Muscle of leg (tissue), 11 donors: ENCODE data around the gene SC5D. TPM values are rescaled to one million over a fixed set of nuclear protein-coding genes. Genes with fewer than 3 reads are reported as not detected.
A peak's percentile ranks its signal among the peaks of the same experiment; 100 is the strongest.

Source experiments
- DNase-seq: peaks from one replicate; pipeline ENCODE4 v3.0.0; 2013
- H3K27ac ChIP-seq: one replicate; pipeline ENCODE4 v1.5.1; 2013; ENCODE audit warnings: mild to moderate bottlenecking, low read length, control low read depth
- H3K27me3 ChIP-seq: one replicate; pipeline ENCODE4 v1.6.1; 2013; ENCODE audit warnings: low read length; ENCODE audit not compliant: control insufficient read depth, insufficient read depth
- H3K36me3 ChIP-seq: one replicate; pipeline ENCODE4 v1.6.1; 2013; ENCODE audit warnings: low read length; ENCODE audit not compliant: control insufficient read depth, insufficient read depth
- H3K4me1 ChIP-seq: one replicate; pipeline ENCODE4 v1.6.1; 2013; ENCODE audit warnings: low read length; ENCODE audit not compliant: control insufficient read depth, insufficient read depth
- H3K4me3 ChIP-seq: one replicate; pipeline ENCODE4 v1.5.1; 2013; ENCODE audit warnings: low read length, control low read depth
- H3K9me3 ChIP-seq: replicated peaks from 2 replicates; pipeline ENCODE4 v1.6.1; 2013; ENCODE audit warnings: low read depth, low read length; ENCODE audit not compliant: control insufficient read depth
- WGBS: methylation state at CpG from one replicate; pipeline ENCODE4 v1.1.5; 2013; ENCODE audit warnings: missing lambda C conversion rate; ENCODE audit not compliant: insufficient coverage; 5-methylcytosine and 5-hydroxymethylcytosine counted together
- polyA plus RNA-seq, 8 donors: library from polyadenylated mRNA; unstranded; fragments of 120-200 nt; gene quantifications; one replicate each; pipeline versions ENCODE4 v1.2.1 to v1.2.3, GENCODE V29; 2013; ENCODE audit warnings: inconsistent platforms in 1 of 8, low replicate concordance in 1 of 8; ENCODE audit not compliant: insufficient read length in 8 of 8, insufficient read depth in 1 of 8
- total RNA-seq: library from RNA; stranded (reverse); fragments of 120-200 nt; gene quantifications from one replicate; pipeline ENCODE4 v1.2.4, GENCODE V29; 2013

SC5D gene
- total and polyA plus RNA-seq, 9 donors: 15.6 to 38.0 (median 29.4) TPM

DNA sequence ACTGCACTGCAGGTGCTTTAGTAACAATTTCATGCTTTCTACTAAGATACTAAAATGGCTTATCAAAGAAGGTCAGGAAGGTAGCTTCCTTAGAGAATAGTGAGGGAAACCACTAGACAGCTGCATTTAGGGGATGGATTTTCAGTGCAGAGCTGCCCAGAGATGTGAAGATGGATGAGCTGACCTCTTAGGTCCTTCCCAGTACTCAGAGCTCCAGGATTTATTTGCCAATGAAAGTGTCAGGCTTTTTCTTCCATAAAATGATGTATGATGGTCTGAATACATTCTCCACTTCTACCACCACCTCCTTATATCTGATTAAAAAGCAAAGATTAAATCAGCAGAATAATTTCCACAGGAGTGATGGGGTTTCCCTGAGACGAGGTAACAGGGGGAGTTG is 35.0 kb downstream of the SC5D start:
- WGBS: no CpG with 5 or more reads among the region's 1 CpG
- Histone ChIP-seq H3K27me3 (peaks cover 4% of the 10 kb centered on the region), H3K36me3 (no peaks in the 10 kb centered on the region), H3K4me1 (no peaks in the 10 kb centered on the region), H3K9me3 (no peaks in the 10 kb centered on the region), H3K27ac (no peak overlapping the region), H3K4me3 (no peak overlapping the region)
- DNase-seq: no peak

DNA sequence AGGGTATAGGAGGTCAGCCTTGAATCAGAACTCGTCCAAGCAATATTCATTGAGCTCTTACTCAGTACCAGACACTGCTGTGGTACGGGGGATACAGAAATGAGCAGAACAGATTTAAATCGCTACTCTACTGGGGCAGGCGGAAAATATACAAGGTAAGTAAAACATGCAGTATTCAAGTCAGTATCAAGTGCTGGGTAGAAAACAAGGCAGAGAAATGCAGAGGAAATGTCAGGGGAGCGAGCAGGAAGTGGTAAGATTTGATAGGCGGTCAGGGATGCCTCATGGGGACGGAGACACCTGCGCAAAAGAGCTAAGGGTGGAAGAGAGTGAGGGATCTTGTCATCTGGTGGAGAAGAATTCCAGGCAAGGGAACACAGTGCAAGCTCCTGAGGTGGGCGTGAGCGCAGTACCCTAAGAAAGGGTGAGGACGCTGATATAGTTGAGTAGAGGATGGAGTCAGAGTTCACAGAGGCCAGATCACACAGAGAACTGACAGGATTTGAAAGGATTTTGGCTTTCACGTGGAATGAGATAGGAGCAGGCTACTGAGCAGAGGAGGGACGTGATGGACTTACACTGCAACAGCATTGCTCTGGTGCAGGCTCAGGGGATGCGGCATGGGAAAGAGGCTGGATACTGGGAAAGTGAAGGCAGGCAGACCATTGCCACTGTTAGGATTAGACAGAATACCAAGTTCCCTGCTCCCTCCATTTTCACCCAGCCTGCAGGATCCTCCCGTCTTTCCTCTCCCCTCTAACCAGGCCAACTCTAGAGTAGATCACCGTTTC is 35.8 kb downstream of the SC5D start:
- peaks cover 4% of the 10 kb centered on the region for H3K27me3 ChIP-seq
- 61% methylated on average over 12 of the region's 16 CpGs for WGBS
- DNase-seq: no peak
- H3K9me3 ChIP-seq: no peaks in the 10 kb centered on the region
- no peaks in the 10 kb centered on the region for H3K36me3 ChIP-seq
- H3K4me1 ChIP-seq: no peaks in the 10 kb centered on the region
- no peak overlapping the region for H3K27ac ChIP-seq
- H3K4me3 ChIP-seq: no peak overlapping the region

DNA sequence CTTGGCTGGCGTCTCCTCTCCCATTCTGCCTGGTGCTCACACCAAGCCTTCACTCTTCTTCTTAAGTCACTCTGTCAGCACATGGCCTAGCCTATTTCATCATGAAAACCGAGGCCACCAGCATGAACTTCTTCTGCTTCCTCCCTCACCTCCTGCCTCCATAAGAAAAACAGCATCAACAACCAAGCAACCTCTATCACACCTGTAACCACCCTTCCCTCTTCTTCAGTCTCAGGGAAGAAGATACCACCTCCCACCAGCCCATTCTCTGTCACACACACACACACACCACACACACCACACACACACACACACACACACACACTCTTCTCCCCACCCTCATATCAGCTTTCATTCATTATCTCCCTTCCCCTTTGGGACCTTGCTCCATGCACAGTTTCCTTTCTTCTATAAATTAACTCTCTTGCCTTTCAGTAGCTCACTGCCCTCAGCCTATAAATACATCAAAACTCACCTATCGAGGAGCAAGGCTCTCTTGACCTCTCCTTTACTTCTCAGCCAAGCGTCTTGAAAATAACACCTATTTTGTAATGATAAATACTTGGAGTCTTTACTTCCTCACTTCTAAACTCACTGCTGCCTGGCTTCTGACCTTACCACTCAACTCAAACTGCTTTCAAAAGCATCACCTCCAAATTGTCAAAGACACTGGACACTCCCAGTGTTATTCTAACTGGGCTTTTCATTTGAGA is 36.6 kb downstream of the SC5D start:
- no peak overlapping the region for H3K27ac ChIP-seq
- no peaks in the 10 kb centered on the region for H3K4me1 ChIP-seq
- H3K4me3 ChIP-seq: no peak overlapping the region
- WGBS: 53% methylated on average over 2 of the region's 4 CpGs
- no peaks in the 10 kb centered on the region for H3K9me3 ChIP-seq
- peaks cover 4% of the 10 kb centered on the region for H3K27me3 ChIP-seq
- no peak for DNase-seq
- no peaks in the 10 kb centered on the region for H3K36me3 ChIP-seq

DNA sequence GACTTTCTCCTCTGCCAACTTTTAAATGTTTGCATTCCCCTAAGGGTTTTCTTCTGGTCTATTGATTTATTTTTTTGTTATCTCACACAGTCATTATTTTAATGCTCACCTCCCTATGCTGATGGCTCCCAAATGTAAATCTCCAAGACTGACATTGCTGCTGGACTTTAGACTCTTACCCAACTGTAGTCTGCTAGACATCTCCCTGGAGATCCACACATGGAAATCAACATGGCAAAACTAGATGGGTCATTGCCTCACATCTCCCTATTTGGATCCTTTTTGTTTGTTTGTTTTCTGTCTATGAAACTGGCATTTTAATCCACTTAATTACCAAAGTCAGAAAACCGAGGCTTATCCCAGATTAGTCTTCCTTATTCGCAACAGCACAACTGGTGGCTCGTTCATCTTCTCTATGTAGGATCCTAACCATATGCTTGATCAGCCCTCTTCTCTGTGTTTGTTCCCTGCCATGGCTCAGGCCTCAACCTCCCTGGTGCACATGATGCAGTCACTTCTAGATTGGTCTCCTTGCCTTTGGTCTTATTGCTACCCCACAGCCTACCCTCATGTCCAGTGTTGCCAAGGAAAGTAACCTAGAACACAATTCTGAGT is 37.3 kb downstream of the SC5D start:
- DNase-seq: no peak
- H3K36me3 ChIP-seq: no peaks in the 10 kb centered on the region
- no peak overlapping the region for H3K4me3 ChIP-seq
- no peak overlapping the region for H3K27ac ChIP-seq
- H3K9me3 ChIP-seq: no peaks in the 10 kb centered on the region
- 94% methylated on average over 3 of the region's 3 CpGs for WGBS
- peaks cover 4% of the 10 kb centered on the region for H3K27me3 ChIP-seq
- H3K4me1 ChIP-seq: no peaks in the 10 kb centered on the region

DNA sequence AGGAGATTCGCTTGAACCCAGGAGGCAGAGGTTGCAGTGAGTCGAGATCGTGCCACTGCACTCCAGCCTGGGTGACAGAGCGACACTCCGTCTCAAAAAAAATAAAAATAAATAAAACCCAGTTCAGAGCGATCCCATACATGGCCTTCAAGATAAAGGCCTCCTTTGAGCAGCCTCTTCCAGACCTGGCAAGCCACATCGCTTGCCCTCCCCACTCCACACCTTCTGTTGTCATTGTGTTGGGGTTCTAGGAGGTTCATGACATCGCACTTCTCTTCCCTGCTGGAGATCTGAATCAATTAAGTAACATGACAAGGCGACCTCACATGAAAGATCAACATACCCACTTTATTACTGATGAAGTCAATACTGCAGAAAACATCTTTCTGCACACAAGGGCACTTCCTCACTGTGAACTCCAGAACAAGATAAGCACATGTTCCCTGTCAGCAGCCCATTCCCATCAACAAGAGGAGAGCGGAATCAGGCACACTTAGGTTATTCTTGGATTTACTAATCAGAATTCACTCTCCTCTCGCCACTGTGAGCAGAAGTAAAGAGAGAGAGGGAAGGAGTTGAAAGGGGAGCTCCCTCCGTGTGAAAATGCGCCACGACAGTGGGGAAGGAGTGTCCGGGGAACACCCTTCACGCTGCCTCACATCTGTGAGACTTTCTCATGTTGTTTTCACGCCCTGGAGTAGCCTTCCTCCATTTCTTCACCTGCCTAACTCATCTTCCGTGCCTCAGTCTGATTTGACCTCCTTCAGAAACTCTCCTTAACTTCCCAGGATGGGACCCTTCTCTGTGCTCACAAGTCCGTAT is 38.3 kb downstream of the SC5D start:
- H3K9me3 ChIP-seq: no peaks in the 10 kb centered on the region
- peaks cover 7% of the 10 kb centered on the region for H3K27me3 ChIP-seq
- H3K36me3 ChIP-seq: no peaks in the 10 kb centered on the region
- 83% methylated on average over 12 of the region's 19 CpGs for whole genome bisulfite sequencing
- DNase-seq: no peak
- no peak overlapping the region for H3K27ac ChIP-seq
- no peaks in the 10 kb centered on the region for H3K4me1 ChIP-seq
- H3K4me3 ChIP-seq: no peak overlapping the region

DNA sequence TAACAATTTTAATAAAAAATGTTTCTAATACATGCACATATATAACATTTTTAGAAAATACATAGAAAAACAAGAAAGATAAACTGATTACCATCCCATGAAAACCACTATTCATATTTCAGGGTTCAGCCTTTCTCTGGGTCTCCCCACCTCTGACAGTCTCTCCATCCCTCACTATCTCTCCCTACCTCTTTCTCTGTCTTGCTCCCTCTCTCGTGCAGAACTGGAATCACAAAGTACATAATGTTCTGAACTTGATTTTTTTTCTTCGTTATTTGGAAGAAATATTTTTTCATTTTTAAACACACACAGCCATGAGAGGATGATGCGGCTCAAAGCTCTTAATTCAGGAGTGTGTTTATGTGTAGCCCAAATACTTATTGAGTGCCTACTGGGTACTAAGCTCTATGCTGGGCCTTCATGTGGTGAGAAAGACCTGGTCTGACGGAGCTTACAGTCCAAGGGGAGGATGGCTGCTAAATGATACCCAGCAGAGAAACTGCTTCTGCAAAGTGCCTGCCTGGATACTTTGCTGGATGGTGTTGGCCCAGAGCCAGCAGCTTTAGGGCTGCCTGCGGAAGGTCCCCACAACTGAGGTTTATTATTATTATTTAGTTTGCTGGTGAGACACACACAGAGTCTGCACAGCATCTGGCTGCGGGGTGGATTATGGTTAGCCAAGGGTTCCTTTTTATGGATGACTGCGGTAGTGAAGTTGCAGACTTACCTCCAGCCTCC is 42.6 kb downstream of the SC5D start:
- no peak for DNase-seq
- H3K27me3 ChIP-seq: peaks cover 4% of the 10 kb centered on the region
- H3K27ac ChIP-seq: no peak overlapping the region
- H3K4me1 ChIP-seq: peaks cover 10% of the 10 kb centered on the region
- no peaks in the 10 kb centered on the region for H3K9me3 ChIP-seq
- no peaks in the 10 kb centered on the region for H3K36me3 ChIP-seq
- 43% methylated on average over 1 of the region's 7 CpGs for whole genome bisulfite sequencing
- no peak overlapping the region for H3K4me3 ChIP-seq

DNA sequence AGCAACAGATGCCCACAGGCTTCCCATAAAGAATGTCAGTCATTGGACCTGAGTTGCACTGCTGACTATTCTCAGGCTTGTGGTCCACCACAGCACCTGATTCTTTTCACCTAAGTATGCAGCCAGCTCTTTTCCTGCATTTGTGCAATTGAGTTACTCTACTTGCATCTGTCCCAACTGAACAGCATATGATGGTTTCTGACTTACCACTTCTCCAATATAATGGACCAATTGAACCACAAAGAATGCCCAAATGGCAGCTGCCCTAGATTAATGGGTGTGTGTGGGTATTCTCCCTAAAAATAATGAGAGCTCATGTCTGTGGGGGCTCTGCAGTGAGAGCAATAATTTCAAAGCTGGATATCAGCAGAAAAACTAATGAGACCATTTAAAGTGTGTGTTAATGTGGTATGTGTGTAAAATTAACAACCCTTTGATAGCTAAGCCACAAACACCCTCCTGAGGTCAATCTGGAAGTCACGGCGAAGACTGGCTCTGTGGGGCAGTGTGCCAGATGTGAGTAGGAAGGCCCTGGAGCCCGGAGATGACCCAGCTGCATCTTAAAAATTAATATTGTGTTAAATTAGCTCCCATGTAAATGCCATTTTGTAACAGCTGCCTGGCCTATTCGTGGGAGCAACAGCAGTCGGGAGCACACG is 43.8 kb downstream of the SC5D start:
- H3K4me3 ChIP-seq: no peak overlapping the region
- DNase-seq: peak; percentile 16
- H3K9me3 ChIP-seq: no peaks in the 10 kb centered on the region
- H3K27ac ChIP-seq: no peak overlapping the region
- no CpG with 5 or more reads among the region's 6 CpGs for whole genome bisulfite sequencing
- no peaks in the 10 kb centered on the region for H3K36me3 ChIP-seq
- H3K27me3 ChIP-seq: peaks cover 4% of the 10 kb centered on the region
- peaks cover 10% of the 10 kb centered on the region for H3K4me1 ChIP-seq

DNA sequence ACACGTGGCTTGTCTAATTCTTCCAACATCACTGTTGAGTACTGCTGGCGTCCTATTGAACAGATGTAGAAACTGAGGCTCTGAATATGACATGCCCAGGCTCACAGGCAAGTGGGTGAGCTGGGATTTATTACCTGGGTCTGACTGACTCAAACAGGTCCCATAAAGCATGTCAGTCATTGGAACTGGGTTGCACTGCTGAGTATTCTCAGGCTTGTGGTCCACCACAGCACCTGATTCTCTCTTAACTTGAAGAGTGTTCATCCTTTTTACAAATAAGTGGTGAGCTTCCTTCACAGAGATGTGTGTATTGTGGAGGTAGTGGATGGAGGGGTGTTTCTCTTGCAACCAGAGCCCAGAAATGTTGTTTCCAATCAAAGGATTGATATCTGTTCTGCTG is 44.5 kb downstream of the SC5D start:
- no peak for DNase-seq
- Histone ChIP-seq H3K4me3 (no peak overlapping the region), H3K36me3 (no peaks in the 10 kb centered on the region), H3K4me1 (peaks cover 10% of the 10 kb centered on the region), H3K27me3 (peaks cover 4% of the 10 kb centered on the region), H3K27ac (no peak overlapping the region), H3K9me3 (no peaks in the 10 kb centered on the region)
- WGBS: 100% methylated on average over 1 of the region's 2 CpGs

DNA sequence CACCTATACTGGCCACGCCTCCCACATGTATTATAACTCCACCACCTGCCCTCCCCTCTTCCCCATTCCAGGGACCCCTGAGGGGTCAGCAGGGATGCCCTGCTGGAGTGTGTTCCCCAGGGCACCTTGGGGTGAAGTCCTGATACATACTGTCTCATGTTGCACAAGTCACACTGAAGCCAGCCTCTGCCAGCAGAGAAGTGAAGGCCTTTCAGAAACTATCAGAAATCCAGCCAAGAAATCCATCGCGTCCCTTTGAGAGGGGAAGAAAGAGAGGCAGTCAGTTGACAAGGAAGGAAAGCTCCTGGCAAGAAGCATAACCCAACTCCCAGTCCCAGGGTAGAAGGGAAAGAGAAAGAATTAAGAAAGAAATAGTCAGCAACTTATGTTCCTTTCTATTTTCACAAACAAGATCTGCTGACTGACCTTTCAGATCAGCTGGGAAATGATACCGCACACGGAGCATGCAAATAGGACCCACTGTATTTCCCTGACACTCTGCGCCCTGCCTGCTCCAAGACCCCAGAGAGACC is 45.2 kb downstream of the SC5D start:
- Histone ChIP-seq H3K36me3 (no peaks in the 10 kb centered on the region), H3K27ac (no peak overlapping the region), H3K27me3 (peaks cover 4% of the 10 kb centered on the region), H3K4me3 (no peak overlapping the region), H3K9me3 (no peaks in the 10 kb centered on the region), H3K4me1 (peaks cover 10% of the 10 kb centered on the region)
- WGBS: 47% methylated on average over 3 of the region's 6 CpGs
- peak; percentile 68 for DNase-seq
